HG02938 (cell line): ENCODE results near the gene SLC7A5.
A peak's percentile ranks its signal among the peaks of the same experiment; 100 is the strongest.
"Not testable (repeated sequence)": the region's sequence is repeated elsewhere in the genome, so short reads cannot be mapped to it uniquely, and the experiment has no call there.

Source experiments
- ATAC-seq: cut with Tn5 transposase; IDR thresholded peaks from one replicate; pipeline ENCODE4 v1.9.1; 2021; ENCODE audit warnings: mild to moderate bottlenecking, moderate library complexity; ENCODE audit not compliant: unreplicated experiment

Gene SLC7A5

GRCh38 chr16:87869061-87869878 lies at the start of gene SLC7A5:
Gene SLC7A5 (minus strand): TSS chr16:87869507. CDS start chr16:87869422, 85 bp downstream.
- ATAC-seq, result not testable (repeated sequence)

GRCh38 chr16:87918338-87918737 lies 49.0 kb upstream of the SLC7A5 start:
- no peak for ATAC-seq

GRCh38 chr16:87917503-87917902 lies 48.2 kb upstream of the SLC7A5 start:
- ATAC-seq, result no peak

- no peak for ATAC-seq
Observed at GRCh38 chr16:87914812-87915211, 45.5 kb upstream of the SLC7A5 start.

- ATAC-seq, result not testable (repeated sequence)
Observed at GRCh38 chr16:87914021-87914725, 44.9 kb upstream of the SLC7A5 start.

- ATAC-seq, result not testable (repeated sequence)
Observed at GRCh38 chr16:87912691-87913090, 43.4 kb upstream of the SLC7A5 start.

GRCh38 chr16:87911106-87911763 lies 41.9 kb upstream of the SLC7A5 start:
- ATAC-seq, result not testable (repeated sequence)

GRCh38 chr16:87909203-87909935 lies 40.1 kb upstream of the SLC7A5 start:
- peak; percentile 65 for ATAC-seq

- ATAC-seq, result not testable (repeated sequence)
Observed at GRCh38 chr16:87908101-87908500, 38.8 kb upstream of the SLC7A5 start.

- ATAC-seq, result not testable (repeated sequence)
Observed at GRCh38 chr16:87905521-87905920, 36.2 kb upstream of the SLC7A5 start.

GRCh38 chr16:87904963-87905362 lies 35.7 kb upstream of the SLC7A5 start:
- ATAC-seq, result not testable (repeated sequence)

- not testable (repeated sequence) for ATAC-seq
Observed at GRCh38 chr16:87900489-87900888, 31.2 kb upstream of the SLC7A5 start.

- ATAC-seq, result no peak
Observed at GRCh38 chr16:87897521-87898505, 28.5 kb upstream of the SLC7A5 start.

GRCh38 chr16:87896924-87897520 lies 27.7 kb upstream of the SLC7A5 start:
- ATAC-seq, result not testable (repeated sequence)

GRCh38 chr16:87896176-87896890 lies 27.0 kb upstream of the SLC7A5 start:
- ATAC-seq, result not testable (repeated sequence)

- ATAC-seq, result peak; percentile 72
Observed at GRCh38 chr16:87895641-87896141, 26.4 kb upstream of the SLC7A5 start.

- not testable (repeated sequence) for ATAC-seq
Observed at GRCh38 chr16:87894005-87894404, 24.7 kb upstream of the SLC7A5 start.

- ATAC-seq, result no peak
Observed at GRCh38 chr16:87891764-87892163, 22.5 kb upstream of the SLC7A5 start.
